GM21360 (cell line): ENCODE measurements around the gene ZNF516.

Experiments used
- ATAC-seq: cut with Tn5 transposase; IDR thresholded peaks from one replicate; pipeline ENCODE4 v1.9.1; 2021; ENCODE audit warnings: mild to moderate bottlenecking, moderate library complexity; ENCODE audit not compliant: unreplicated experiment

ZNF516 gene

GRCh38 chr18:76442413-76443171 lies 52.5 kb downstream of the ZNF516 start:
- ATAC-seq, result no peak

GRCh38 chr18:76441668-76442412 lies 53.2 kb downstream of the ZNF516 start:
- ATAC-seq, result no peak

GRCh38 chr18:76441002-76441667 lies 53.9 kb downstream of the ZNF516 start:
- no peak for ATAC-seq

- no peak for ATAC-seq
Observed at GRCh38 chr18:76437910-76438309, 57.1 kb downstream of the ZNF516 start.

GRCh38 chr18:76437011-76437410 lies 58.0 kb downstream of the ZNF516 start:
- ATAC-seq, result no peak

GRCh38 chr18:76436342-76436741 lies 58.7 kb downstream of the ZNF516 start:
- no peak for ATAC-seq

- ATAC-seq, result no peak
Observed at GRCh38 chr18:76435316-76435989, 59.6 kb downstream of the ZNF516 start.

GRCh38 chr18:76434452-76434851 lies 60.6 kb downstream of the ZNF516 start:
- no peak for ATAC-seq

- ATAC-seq, result no peak
Observed at GRCh38 chr18:76433788-76434187, 61.3 kb downstream of the ZNF516 start.

GRCh38 chr18:76432970-76433767 lies 61.9 kb downstream of the ZNF516 start:
- no peak for ATAC-seq

- no peak for ATAC-seq
Observed at GRCh38 chr18:76432274-76432755, 62.7 kb downstream of the ZNF516 start.

- no peak for ATAC-seq
Observed at GRCh38 chr18:76431437-76432273, 63.4 kb downstream of the ZNF516 start.

GRCh38 chr18:76430636-76431035 lies 64.4 kb downstream of the ZNF516 start:
- ATAC-seq, result no peak

- ATAC-seq, result no peak
Observed at GRCh38 chr18:76429262-76430126, 65.5 kb downstream of the ZNF516 start.

- no peak for ATAC-seq
Observed at GRCh38 chr18:76428396-76429261, 66.4 kb downstream of the ZNF516 start.

GRCh38 chr18:76426737-76427305 lies 68.2 kb downstream of the ZNF516 start:
- ATAC-seq, result no peak
